VCaP (cell line): ENCODE results near the gene DNAJC13.
"Not testable (repeated sequence)": the region's sequence is repeated elsewhere in the genome, so short reads cannot be mapped to it uniquely, and the experiment has no call there.

ENCODE experiments used
- H3K27ac ChIP-seq: fragments of 450-650 bp; 2 replicates; pipeline ENCODE4 v1.5.1; 2017
- CTCF ChIP-seq: fragments of 450-650 bp; conservative IDR thresholded peaks from 2 replicates; pipeline ENCODE4 v1.5.1; 2017; ENCODE audit warnings: mild to moderate bottlenecking, moderate library complexity

DNAJC13 gene

GRCh38 chr3:132380920-132381319 lies 36.4 kb upstream of the DNAJC13 start:
- TF ChIP-seq CTCF = no peak
- H3K27ac ChIP-seq = no peak overlapping the region

- TF ChIP-seq CTCF = no peak
- no peak overlapping the region for H3K27ac ChIP-seq
Observed at GRCh38 chr3:132381348-132381944, 35.9 kb upstream of the DNAJC13 start.

- no peak overlapping the region for H3K27ac ChIP-seq
- TF ChIP-seq CTCF = no peak
Observed at GRCh38 chr3:132382267-132382666, 35.0 kb upstream of the DNAJC13 start.

- H3K27ac ChIP-seq = no peak overlapping the region
- no peak for TF ChIP-seq CTCF
Observed at GRCh38 chr3:132382688-132383194, 34.6 kb upstream of the DNAJC13 start.

GRCh38 chr3:132386259-132386658 lies 31.0 kb upstream of the DNAJC13 start:
- H3K27ac ChIP-seq = no peak overlapping the region
- TF ChIP-seq CTCF = no peak

GRCh38 chr3:132392675-132393074 lies 24.6 kb upstream of the DNAJC13 start:
- not testable (repeated sequence) for H3K27ac ChIP-seq

GRCh38 chr3:132394320-132394719 lies 23.0 kb upstream of the DNAJC13 start:
- no peak for TF ChIP-seq CTCF
- no peak overlapping the region for H3K27ac ChIP-seq

GRCh38 chr3:132395126-132395525 lies 22.2 kb upstream of the DNAJC13 start:
- H3K27ac ChIP-seq = no peak overlapping the region
- TF ChIP-seq CTCF = no peak
